Gastroesophageal sphincter (tissue), 4 donors: ENCODE results near the gene SEPTIN10. TPM values are rescaled to one million over a fixed set of nuclear protein-coding genes. Genes with fewer than 3 reads are reported as not detected.

Experiments used
- ATAC-seq: fragments of 150-250 bp; one replicate; pipeline ENCODE4 v1.9.1; 2016; ENCODE audit warnings: mild to moderate bottlenecking, moderate library complexity
- H3K27ac ChIP-seq, 4 donors: fragments of 200-600 bp; sonication (generic) in 3 of 4; 1 replicate in 3 of 4; 2 replicates in 1 of 4; pipeline ENCODE4 v1.5.1; 2016 to 2019
- H3K27me3 ChIP-seq: fragments of 200-600 bp; sonication (generic); one replicate; pipeline ENCODE4 v1.5.1; 2019
- H3K36me3 ChIP-seq, 2 donors: fragments of 200-600 bp; sonication (generic); one replicate each; pipeline ENCODE4 v1.5.1; 2019; ENCODE audit warnings: control low read depth in 1 of 2
- H3K4me1 ChIP-seq, 3 donors: fragments of 200-600 bp; sonication (generic); 1 replicate in 2 of 3; 2 replicates in 1 of 3; pipeline ENCODE4 v1.5.1; 2016 to 2019; ENCODE audit warnings: control low read depth in 2 of 3
- H3K4me3 ChIP-seq, 2 donors: fragments of 200-600 bp; sonication (generic); one replicate each; pipeline ENCODE4 v1.5.1; 2019; ENCODE audit warnings: mild to moderate bottlenecking in 1 of 2, moderate library complexity in 1 of 2
- H3K9me3 ChIP-seq, 3 donors: fragments of 200-600 bp; sonication (generic); one replicate each; pipeline ENCODE4 v1.5.1; 2017 to 2019; ENCODE audit warnings: control low read depth in 2 of 3
- EP300 ChIP-seq: sonication (generic); formaldehyde crosslinking; IDR thresholded peaks from one replicate; pipeline ENCODE4 v1.6.1; 2017; ENCODE audit warnings: antibody characterized with exemption, mild to moderate bottlenecking
- POLR2A ChIP-seq, 2 donors: fragments of 450-650 bp; IDR thresholded peaks; one replicate each; pipeline ENCODE4 v1.6.1; 2017; ENCODE audit warnings: antibody characterized with exemption in 2 of 2, mild to moderate bottlenecking in 2 of 2, moderate library complexity in 1 of 2
- POLR2AphosphoS5 ChIP-seq: sonication (generic); formaldehyde crosslinking; IDR thresholded peaks from one replicate; pipeline ENCODE4 v1.6.1; 2017; ENCODE audit warnings: antibody characterized with exemption
- WGBS, 2 donors: methylation state at CpG; one replicate each; pipeline ENCODE4 v1.1.5; 2018; ENCODE audit warnings: low coverage in 1 of 2; 5-methylcytosine and 5-hydroxymethylcytosine counted together
- total RNA-seq, 4 donors: library from RNA; depleted of rRNA; stranded (reverse); fragments of >200 nt; gene quantifications; one replicate each; pipeline ENCODE4 v1.1.0, GENCODE V29; 2016
- TF ChIP-seq, protein P1 (sequence below), 4 experiments: fragments of 200-600 bp in 2 of 4; fragments of 450-650 bp in 2 of 4; sonication (generic) in 1 of 4; IDR thresholded peaks; one replicate each; pipeline ENCODE4 v1.5.1; 2017 to 2019; ENCODE audit warnings: antibody characterized with exemption in 4 of 4, mild to moderate bottlenecking in 2 of 4, moderate library complexity in 2 of 4

The SEPTIN10 gene
- total RNA-seq, 4 donors from 2014 or later = 109 to 157 (median 137) TPM

DNA sequence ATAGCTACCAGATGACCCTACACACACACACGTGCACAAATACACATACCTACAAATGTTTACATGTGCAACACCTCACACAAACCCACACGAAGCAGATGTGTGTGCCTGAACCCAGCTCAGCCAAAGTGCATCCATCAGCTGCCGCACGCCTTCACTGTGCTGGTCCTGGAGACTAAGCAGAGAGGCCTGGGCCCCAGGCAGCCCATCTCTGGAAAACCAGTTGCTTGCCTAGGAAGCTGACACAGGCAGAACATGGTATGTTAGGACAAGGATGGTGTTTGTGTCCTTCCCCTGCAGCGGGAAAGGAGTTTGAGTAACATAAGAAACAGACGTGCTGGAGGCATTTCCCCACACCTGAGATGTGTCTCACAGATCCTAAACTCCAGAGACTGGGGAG lies 86.7 kb downstream of the SEPTIN10 start:
- Histone ChIP-seq H3K9me3 (no peaks in the 10 kb centered on the region), H3K27ac (no peak overlapping the region), H3K36me3 (no peaks in the 10 kb centered on the region), H3K4me3 (no peak overlapping the region), H3K27me3 (no peaks in the 10 kb centered on the region), H3K4me1 (peaks cover 0 to 8% (median 7%) of the 10 kb centered on the region in 3 donors)
- 90 to 93% methylated on average over 2 to 3 of the region's 6 CpGs for WGBS, 2 donors
- TF ChIP-seq POLR2A (IDR thresholded peaks at IDR 0.05) = no peak
- TF ChIP-seq, protein P1, sequence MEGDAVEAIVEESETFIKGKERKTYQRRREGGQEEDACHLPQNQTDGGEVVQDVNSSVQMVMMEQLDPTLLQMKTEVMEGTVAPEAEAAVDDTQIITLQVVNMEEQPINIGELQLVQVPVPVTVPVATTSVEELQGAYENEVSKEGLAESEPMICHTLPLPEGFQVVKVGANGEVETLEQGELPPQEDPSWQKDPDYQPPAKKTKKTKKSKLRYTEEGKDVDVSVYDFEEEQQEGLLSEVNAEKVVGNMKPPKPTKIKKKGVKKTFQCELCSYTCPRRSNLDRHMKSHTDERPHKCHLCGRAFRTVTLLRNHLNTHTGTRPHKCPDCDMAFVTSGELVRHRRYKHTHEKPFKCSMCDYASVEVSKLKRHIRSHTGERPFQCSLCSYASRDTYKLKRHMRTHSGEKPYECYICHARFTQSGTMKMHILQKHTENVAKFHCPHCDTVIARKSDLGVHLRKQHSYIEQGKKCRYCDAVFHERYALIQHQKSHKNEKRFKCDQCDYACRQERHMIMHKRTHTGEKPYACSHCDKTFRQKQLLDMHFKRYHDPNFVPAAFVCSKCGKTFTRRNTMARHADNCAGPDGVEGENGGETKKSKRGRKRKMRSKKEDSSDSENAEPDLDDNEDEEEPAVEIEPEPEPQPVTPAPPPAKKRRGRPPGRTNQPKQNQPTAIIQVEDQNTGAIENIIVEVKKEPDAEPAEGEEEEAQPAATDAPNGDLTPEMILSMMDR (IDR thresholded peaks at IDR 0.05) = no peak
- no peak for TF ChIP-seq EP300
- no peak for TF ChIP-seq POLR2AphosphoS5
- ATAC-seq = no peak

DNA sequence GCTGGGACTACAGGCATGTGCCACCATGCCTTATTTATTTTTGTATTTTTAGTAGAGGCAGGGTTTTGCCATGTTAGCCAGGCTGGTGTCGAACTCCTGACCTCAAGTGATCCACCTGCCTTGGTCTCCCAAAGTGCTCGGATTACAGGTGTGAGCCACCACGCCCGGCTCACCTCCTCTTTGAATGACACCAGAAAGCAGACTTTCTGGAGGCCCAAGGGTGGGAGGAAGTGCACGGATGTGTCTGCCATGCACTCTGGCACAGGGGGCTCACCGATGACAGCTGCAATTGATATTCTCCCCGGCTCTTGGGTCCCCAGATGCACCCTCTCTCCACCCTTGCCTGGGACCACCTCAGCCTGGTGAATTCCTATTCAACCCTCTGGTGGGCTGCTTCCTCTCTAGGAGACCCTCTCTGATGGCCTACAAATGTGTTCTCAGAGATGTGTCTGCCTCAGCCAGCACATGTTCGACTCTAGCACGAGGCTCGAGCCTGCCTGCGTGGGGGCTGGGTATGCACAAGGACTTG lies 87.3 kb downstream of the SEPTIN10 start:
- no peaks in the 10 kb centered on the region for H3K27me3 ChIP-seq
- H3K4me1 ChIP-seq = peaks cover 0 to 8% (median 7%) of the 10 kb centered on the region in 3 donors
- H3K36me3 ChIP-seq = no peaks in the 10 kb centered on the region
- no peak overlapping the region for H3K27ac ChIP-seq
- no peak for ATAC-seq
- WGBS, 2 donors = 95 to 100% methylated on average over 1 to 4 of the region's 11 CpGs
- no peaks in the 10 kb centered on the region for H3K9me3 ChIP-seq
- H3K4me3 ChIP-seq = no peak overlapping the region
- TF ChIP-seq POLR2A (IDR thresholded peaks at IDR 0.05) (no peak), POLR2AphosphoS5 (no peak), EP300 (no peak)
- TF ChIP-seq, protein P1 (IDR thresholded peaks at IDR 0.05) = no peak

DNA sequence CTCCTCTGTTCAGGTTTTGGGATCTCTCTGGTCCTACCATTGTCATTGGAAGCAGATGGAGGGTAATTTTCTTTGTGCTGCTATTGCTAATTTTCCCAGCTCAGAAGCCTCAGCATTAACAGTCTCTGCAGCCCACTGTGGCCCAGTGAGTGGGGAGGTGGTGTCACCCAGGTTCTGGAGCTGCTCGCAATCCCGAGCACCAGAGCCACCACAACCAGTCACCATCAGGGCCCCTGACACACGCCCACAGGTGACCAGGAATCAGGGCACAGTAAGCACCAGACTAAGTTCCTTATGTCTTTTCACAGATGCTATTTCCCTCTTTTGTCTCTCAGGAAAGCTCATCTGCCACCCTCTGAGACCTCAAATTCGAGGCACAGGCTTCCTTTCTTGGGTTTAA lies 87.9 kb downstream of the SEPTIN10 start:
- Histone ChIP-seq H3K9me3 (no peaks in the 10 kb centered on the region), H3K27ac (no peak overlapping the region), H3K4me1 (peaks cover 0 to 8% (median 7%) of the 10 kb centered on the region in 3 donors), H3K4me3 (no peak overlapping the region), H3K36me3 (no peaks in the 10 kb centered on the region), H3K27me3 (no peaks in the 10 kb centered on the region)
- 55% methylated on average over 2 of the region's 4 CpGs; no CpG with 5 or more reads in 1 of the 2 donors for WGBS, 2 donors
- no peak for ATAC-seq
- no peak for TF ChIP-seq POLR2A (IDR thresholded peaks at IDR 0.05)
- TF ChIP-seq EP300 = no peak
- TF ChIP-seq, protein P1 (IDR thresholded peaks at IDR 0.05) = no peak
- no peak for TF ChIP-seq POLR2AphosphoS5

DNA sequence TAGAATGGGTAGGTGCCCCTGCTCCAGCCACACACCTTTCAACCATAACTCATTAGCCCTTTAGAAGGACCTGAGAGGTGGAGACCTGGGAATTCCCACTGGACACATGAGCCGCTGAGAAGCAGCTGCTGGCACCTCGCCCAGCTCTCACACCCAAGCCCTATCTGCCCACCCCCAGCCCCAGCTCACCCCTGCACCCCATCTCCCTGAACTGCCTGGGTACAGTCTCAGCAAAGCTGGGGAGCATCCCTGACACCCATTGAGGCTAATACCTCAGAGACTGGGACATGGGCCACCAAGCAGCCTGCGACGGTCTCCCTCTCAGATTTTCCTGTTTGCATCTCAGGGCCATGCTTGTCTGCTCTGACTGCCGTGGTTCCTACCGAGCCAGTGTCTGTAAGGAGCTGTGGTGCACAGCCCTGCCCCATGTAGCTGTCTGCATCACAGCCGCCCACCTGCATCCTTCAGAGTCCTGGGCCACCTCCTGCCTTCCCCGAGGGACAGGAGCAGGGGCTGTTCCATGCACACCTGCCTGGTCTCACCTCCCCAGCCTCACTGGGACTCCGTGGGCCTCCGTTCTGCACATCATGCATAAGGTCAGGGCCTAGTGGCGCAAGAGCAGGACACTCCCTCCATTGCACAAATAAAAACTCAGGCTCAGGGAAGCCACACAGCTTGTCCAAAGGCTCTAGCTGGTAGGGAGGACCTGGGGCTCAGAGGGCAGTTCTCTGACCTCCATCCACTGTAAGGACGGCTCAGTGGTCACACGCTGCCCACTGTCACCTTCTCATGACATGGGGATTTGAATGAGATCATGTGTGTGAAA lies 90.0 kb downstream of the SEPTIN10 start:
- ATAC-seq = no peak
- WGBS, 2 donors = 100% methylated on average over 1 of the region's 13 CpGs; no CpG with 5 or more reads in 1 of the 2 donors

More for the DNA sequence above, 90.0 kb downstream of the SEPTIN10 start:
- H3K27ac ChIP-seq = no peak overlapping the region
- TF ChIP-seq, protein P1 (IDR thresholded peaks at IDR 0.05) = no peak
- no peak overlapping the region for H3K4me3 ChIP-seq
- no peaks in the 10 kb centered on the region for H3K4me1 ChIP-seq
- H3K27me3 ChIP-seq = no peaks in the 10 kb centered on the region
- H3K36me3 ChIP-seq = no peaks in the 10 kb centered on the region
- H3K9me3 ChIP-seq = no peaks in the 10 kb centered on the region
